HG02938 (cell line): ENCODE results near the gene STK33.

Source experiments
- ATAC-seq: cut with Tn5 transposase; IDR thresholded peaks from one replicate; pipeline ENCODE4 v1.9.1; 2021; ENCODE audit warnings: mild to moderate bottlenecking, moderate library complexity; ENCODE audit not compliant: unreplicated experiment

STK33 gene

GRCh38 chr11:8593935-8594909, at the start of gene STK33:
Gene STK33, minus strand, starts transcription at chr11:8594228. Its CDS starts 119,323 bp downstream, at chr11:8474905.
- peak; percentile 81 for ATAC-seq

GRCh38 chr11:8642196-8642841, 48.3 kb upstream of the STK33 start:
- no peak for ATAC-seq

GRCh38 chr11:8641332-8641731, 47.3 kb upstream of the STK33 start:
- ATAC-seq = no peak

- no peak for ATAC-seq
These were observed 46.4 kb upstream of the STK33 start for GRCh38 chr11:8640267-8640906.

- ATAC-seq = no peak
These were observed 45.6 kb upstream of the STK33 start for GRCh38 chr11:8639655-8640054.

- no peak for ATAC-seq
These were observed 44.3 kb upstream of the STK33 start for GRCh38 chr11:8638300-8638699.

- no peak for ATAC-seq
These were observed 42.1 kb upstream of the STK33 start for GRCh38 chr11:8636127-8636526.

- ATAC-seq = no peak
These were observed 40.5 kb upstream of the STK33 start for GRCh38 chr11:8634498-8634897.

GRCh38 chr11:8631395-8632118, 37.5 kb upstream of the STK33 start:
- ATAC-seq = no peak

GRCh38 chr11:8624698-8625097, 30.7 kb upstream of the STK33 start:
- no peak for ATAC-seq

- ATAC-seq = no peak
These were observed 27.1 kb upstream of the STK33 start for GRCh38 chr11:8621147-8621546.

- no peak for ATAC-seq
These were observed 23.0 kb upstream of the STK33 start for GRCh38 chr11:8617063-8617462.

GRCh38 chr11:8615291-8616032, 21.4 kb upstream of the STK33 start:
- no peak for ATAC-seq

- ATAC-seq = no peak
These were observed 20.5 kb upstream of the STK33 start for GRCh38 chr11:8614497-8614896.

GRCh38 chr11:8613036-8613435, 19.0 kb upstream of the STK33 start:
- ATAC-seq = no peak

- ATAC-seq = no peak
These were observed 18.5 kb upstream of the STK33 start for GRCh38 chr11:8612522-8612921.

- ATAC-seq = no peak
These were observed 16.6 kb upstream of the STK33 start for GRCh38 chr11:8610532-8611116.

GRCh38 chr11:8608652-8609051, 14.6 kb upstream of the STK33 start:
- no peak for ATAC-seq

- ATAC-seq = no peak
These were observed 12.0 kb upstream of the STK33 start for GRCh38 chr11:8605971-8606563.
